Fibroblast of lung (primary cell): ENCODE data around the gene HASPIN. TPM values are rescaled to one million over a fixed set of nuclear protein-coding genes. Genes with fewer than 3 reads are reported as not detected.

ENCODE experiments used
- DNase-seq, 2 donors: peaks; one replicate each; pipeline versions ENCODE4 v3.0.0 to v3.0.0-alpha.2; 2010; ENCODE audit warnings: low read depth in 2 of 2
- H2AFZ ChIP-seq: 2 replicates; pipeline ENCODE4 v1.5.1; 2012; ENCODE audit warnings: low read length, control low read depth, inconsistent platforms
- H3K27ac ChIP-seq: 2 replicates; pipeline ENCODE4 v1.5.1; 2011; ENCODE audit warnings: low read length, control low read depth; ENCODE audit not compliant: insufficient read depth
- H3K27me3 ChIP-seq: 2 replicates; pipeline ENCODE4 v1.5.1; 2011; ENCODE audit warnings: mild to moderate bottlenecking, low read length; ENCODE audit not compliant: control insufficient read depth, insufficient read depth
- H3K36me3 ChIP-seq: 2 replicates; pipeline ENCODE4 v1.5.1; 2011; ENCODE audit warnings: low read length; ENCODE audit not compliant: control insufficient read depth, insufficient read depth
- H3K4me1 ChIP-seq: 2 replicates; pipeline ENCODE4 v1.5.1; 2011; ENCODE audit warnings: low read length; ENCODE audit not compliant: control insufficient read depth, insufficient read depth; ENCODE audit errors: extremely low read depth
- H3K4me2 ChIP-seq: 2 replicates; pipeline ENCODE4 v1.5.1; 2011; ENCODE audit warnings: low read length, control low read depth; ENCODE audit not compliant: insufficient read depth; ENCODE audit errors: extremely low read depth
- H3K4me3 ChIP-seq, 4 experiments: fragments of 200-600 bp in 1 of 4; sonication (generic) in 1 of 4; replicated peaks in 1 of 4; 2 replicates each; pipeline ENCODE4 v1.5.1; 2011 to 2016; ENCODE audit warnings: low read length in 4 of 4, low read depth in 3 of 4, mild to moderate bottlenecking in 3 of 4, control low read depth in 2 of 4, inconsistent platforms in 1 of 4, mixed read lengths in 1 of 4; ENCODE audit not compliant: insufficient read depth in 1 of 4; ENCODE audit errors: control extremely low read depth in 1 of 4
- H3K79me2 ChIP-seq: 2 replicates; pipeline ENCODE4 v1.5.1; 2012; ENCODE audit warnings: mild to moderate bottlenecking, low read length, inconsistent platforms; ENCODE audit not compliant: control insufficient read depth, insufficient read depth
- H3K9ac ChIP-seq: 2 replicates; pipeline ENCODE4 v1.5.1; 2011; ENCODE audit warnings: mild to moderate bottlenecking, low read length, control low read depth; ENCODE audit not compliant: insufficient read depth
- H3K9me3 ChIP-seq: 2 replicates; pipeline ENCODE4 v1.5.1; 2012; ENCODE audit warnings: low read depth, low read length; ENCODE audit not compliant: control insufficient read depth, insufficient read depth
- H4K20me1 ChIP-seq: 2 replicates; pipeline ENCODE4 v1.5.1; 2011; ENCODE audit warnings: low read length; ENCODE audit not compliant: control insufficient read depth, insufficient read depth; ENCODE audit errors: extremely low read depth
- EZH2 ChIP-seq: IDR thresholded peaks from 2 replicates; pipeline ENCODE4 v1.5.1; 2012; ENCODE audit warnings: low read length, control low read depth, mild to moderate bottlenecking; ENCODE audit errors: missing control alignments
- polyA plus RNA-seq, 2 donors: library from polyadenylated mRNA; depleted of rRNA in 1 of 2; stranded (reverse) in 1 of 2; unstranded in 1 of 2; fragments of >200 nt; gene quantifications; 2 replicates each; pipeline ENCODE4 v1.2.1, GENCODE V29; 2011 to 2012; ENCODE audit warnings: missing spikeins in 1 of 2
- total RNA-seq: library from RNA; depleted of rRNA; stranded (reverse); fragments of >200 nt; gene quantifications from 2 replicates; pipeline ENCODE4 v1.2.1, GENCODE V29; 2014
- TF ChIP-seq, protein P1 (sequence below), 2 donors: IDR thresholded peaks in 1 of 2; conservative IDR thresholded peaks in 1 of 2; 1 replicate in 1 of 2; 2 replicates in 1 of 2; pipeline ENCODE4 v1.5.1; 2011 to 2012; ENCODE audit warnings: low read length in 2 of 2, control low read depth in 1 of 2, inconsistent platforms in 1 of 2, low read depth in 1 of 2, mild to moderate bottlenecking in 1 of 2

The HASPIN gene
- total and polyA plus RNA-seq, 2 donors (not counting 1 experiment from before 2014, with no cell fraction given) = 1.5 to 2.0 TPM

DNA sequence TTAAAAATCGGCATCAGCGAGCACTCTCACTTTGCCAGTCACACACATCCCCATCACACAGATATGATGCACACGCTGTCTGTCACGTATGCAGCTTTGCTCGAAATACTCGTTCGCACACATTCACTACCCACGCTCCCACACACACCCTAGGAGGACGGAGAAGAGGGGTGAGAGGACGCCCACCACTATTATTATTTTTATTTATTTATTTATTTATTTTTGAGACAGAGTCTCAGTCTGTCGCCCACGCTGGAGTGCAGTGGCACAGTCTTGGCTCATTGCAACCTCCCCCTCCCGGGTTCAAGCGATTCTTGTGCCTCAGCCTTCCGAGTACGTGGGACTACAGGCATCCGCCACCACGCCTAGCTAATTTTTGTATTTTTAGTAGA, 30.4 kb downstream of the HASPIN start:
- no peaks in the 10 kb centered on the region for H3K9me3 ChIP-seq
- no peak for DNase-seq

DNA sequence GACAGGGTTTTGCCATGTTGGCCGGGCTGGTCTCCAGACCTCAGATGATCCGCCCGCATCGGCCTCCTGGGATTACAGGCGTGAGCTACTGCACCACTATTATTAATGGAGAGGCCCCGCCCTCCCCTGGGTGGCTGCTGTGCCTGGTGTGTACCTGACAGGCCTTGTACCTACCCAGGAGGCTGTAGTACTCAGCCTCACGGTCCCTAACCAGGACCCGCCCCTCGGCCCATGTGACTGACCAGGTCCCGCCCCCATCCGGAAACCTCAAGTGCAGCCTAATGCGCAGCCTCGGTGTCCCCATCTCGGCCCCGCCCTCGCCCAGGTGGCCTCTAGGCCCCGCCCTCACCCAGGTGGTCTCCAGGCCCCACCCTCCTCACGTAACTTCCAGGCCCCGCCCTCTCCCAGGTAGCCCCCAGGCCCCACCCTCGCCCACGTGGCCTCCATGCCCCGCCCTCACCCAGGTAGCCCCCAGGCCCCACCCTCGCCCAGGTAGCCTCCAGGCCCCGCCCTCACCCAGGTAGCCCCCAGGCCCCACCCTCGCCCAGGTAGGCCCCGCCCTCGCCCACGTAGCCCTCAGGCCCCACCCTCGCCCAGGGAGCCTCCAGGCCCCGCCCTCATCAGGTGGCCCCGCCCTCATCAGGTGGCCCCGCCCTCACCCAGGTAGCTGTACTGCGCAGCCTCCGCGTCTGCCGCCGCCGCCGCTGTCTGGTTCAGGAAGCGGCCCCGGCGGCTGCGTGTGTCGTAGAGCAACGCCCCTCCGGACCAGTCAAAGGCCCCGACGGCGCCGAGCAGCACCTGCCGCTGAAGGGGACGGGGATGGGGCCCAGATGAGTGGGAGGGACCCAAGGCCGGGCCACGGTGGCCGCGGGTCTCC, 31.0 kb downstream of the HASPIN start:
- no peak for DNase-seq
- no peak overlapping the region for H3K4me3 ChIP-seq
- no peak overlapping the region for H3K27ac ChIP-seq
- H3K4me2 ChIP-seq = no peak overlapping the region
- no peaks in the 10 kb centered on the region for H3K36me3 ChIP-seq
- H3K4me1 ChIP-seq = no peaks in the 10 kb centered on the region
- TF ChIP-seq, protein P1, sequence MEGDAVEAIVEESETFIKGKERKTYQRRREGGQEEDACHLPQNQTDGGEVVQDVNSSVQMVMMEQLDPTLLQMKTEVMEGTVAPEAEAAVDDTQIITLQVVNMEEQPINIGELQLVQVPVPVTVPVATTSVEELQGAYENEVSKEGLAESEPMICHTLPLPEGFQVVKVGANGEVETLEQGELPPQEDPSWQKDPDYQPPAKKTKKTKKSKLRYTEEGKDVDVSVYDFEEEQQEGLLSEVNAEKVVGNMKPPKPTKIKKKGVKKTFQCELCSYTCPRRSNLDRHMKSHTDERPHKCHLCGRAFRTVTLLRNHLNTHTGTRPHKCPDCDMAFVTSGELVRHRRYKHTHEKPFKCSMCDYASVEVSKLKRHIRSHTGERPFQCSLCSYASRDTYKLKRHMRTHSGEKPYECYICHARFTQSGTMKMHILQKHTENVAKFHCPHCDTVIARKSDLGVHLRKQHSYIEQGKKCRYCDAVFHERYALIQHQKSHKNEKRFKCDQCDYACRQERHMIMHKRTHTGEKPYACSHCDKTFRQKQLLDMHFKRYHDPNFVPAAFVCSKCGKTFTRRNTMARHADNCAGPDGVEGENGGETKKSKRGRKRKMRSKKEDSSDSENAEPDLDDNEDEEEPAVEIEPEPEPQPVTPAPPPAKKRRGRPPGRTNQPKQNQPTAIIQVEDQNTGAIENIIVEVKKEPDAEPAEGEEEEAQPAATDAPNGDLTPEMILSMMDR (conservative IDR thresholded peaks at IDR 0.05 in 1 of 2, IDR thresholded peaks at IDR 0.05 in 1 of 2; ENCODE audit: low read depth in 1 of 2, low read length in 2 of 2) = no peak
- TF ChIP-seq EZH2 = no peak
- H3K27me3 ChIP-seq = no peaks in the 10 kb centered on the region
- H2AFZ ChIP-seq = no peak overlapping the region
- no peaks in the 10 kb centered on the region for H3K79me2 ChIP-seq
- H3K9me3 ChIP-seq = no peaks in the 10 kb centered on the region
- no peaks in the 10 kb centered on the region for H4K20me1 ChIP-seq
- no peak overlapping the region for H3K9ac ChIP-seq

More for the DNA sequence above, 30.4 kb downstream of the HASPIN start:
- Histone ChIP-seq H3K4me3 (no peak overlapping the region), H3K4me2 (no peak overlapping the region), H2AFZ (no peak overlapping the region), H4K20me1 (no peaks in the 10 kb centered on the region), H3K9ac (no peak overlapping the region), H3K79me2 (no peaks in the 10 kb centered on the region), H3K4me1 (no peaks in the 10 kb centered on the region), H3K27me3 (no peaks in the 10 kb centered on the region), H3K36me3 (no peaks in the 10 kb centered on the region), H3K27ac (no peak overlapping the region)
- TF ChIP-seq EZH2 = no peak
- TF ChIP-seq, protein P1 (conservative IDR thresholded peaks at IDR 0.05 in 1 of 2, IDR thresholded peaks at IDR 0.05 in 1 of 2; ENCODE audit: low read depth in 1 of 2, low read length in 2 of 2) = no peak

DNA sequence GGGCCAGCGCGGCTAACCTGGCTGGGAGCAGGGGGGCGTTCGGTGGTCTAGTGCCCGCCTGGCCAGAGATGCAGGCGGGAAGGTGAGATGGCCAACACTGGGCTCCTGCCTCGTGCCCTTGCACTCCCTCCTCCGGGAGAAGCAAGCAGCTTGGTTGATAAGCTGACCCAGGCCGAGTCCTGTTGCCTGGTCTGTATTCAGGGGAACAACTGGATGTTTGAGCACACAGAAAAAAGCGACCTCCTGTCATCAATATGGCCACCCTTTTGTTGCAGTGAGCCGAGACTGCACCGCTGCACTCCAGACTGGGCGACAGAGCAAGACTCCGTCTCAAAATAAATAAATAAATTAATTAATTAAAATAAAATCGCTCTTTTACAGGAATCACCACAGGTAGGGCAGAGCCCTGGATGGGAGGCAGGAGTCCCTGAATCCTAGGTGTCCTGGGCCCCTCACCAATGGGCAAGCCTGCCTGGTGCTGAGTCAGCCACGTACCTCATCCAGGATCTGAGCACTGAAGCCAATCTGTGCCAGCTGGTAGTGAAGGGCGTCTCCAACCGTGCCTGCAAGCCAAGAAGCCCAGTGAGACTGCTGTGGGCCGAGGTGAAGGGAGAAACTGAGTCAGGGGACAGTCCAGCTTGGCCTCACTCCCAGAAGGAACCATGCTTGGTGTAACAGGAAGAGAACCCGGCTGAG, 31.8 kb downstream of the HASPIN start:
- H3K27me3 ChIP-seq = no peaks in the 10 kb centered on the region
- no peaks in the 10 kb centered on the region for H3K79me2 ChIP-seq
- no peaks in the 10 kb centered on the region for H4K20me1 ChIP-seq
- H2AFZ ChIP-seq = no peak overlapping the region
- no peaks in the 10 kb centered on the region for H3K4me1 ChIP-seq
- no peaks in the 10 kb centered on the region for H3K9me3 ChIP-seq
- H3K36me3 ChIP-seq = no peaks in the 10 kb centered on the region
- no peak for DNase-seq
- no peak overlapping the region for H3K4me3 ChIP-seq
- no peak for TF ChIP-seq EZH2
- TF ChIP-seq, protein P1 (conservative IDR thresholded peaks at IDR 0.05 in 1 of 2, IDR thresholded peaks at IDR 0.05 in 1 of 2; ENCODE audit: low read depth in 1 of 2, low read length in 2 of 2) = no peak
- H3K27ac ChIP-seq = no peak overlapping the region
- H3K9ac ChIP-seq = no peak overlapping the region
- no peak overlapping the region for H3K4me2 ChIP-seq
